Loucy (cell line): ENCODE measurements around the gene KDM4B.

Source experiments
- H2AFZ ChIP-seq: fragments of 200-600 bp; sonication (generic); 2 replicates; pipeline ENCODE4 v1.6.0; 2016; ENCODE audit warnings: antibody characterized with exemption, mild to moderate bottlenecking, low read length, moderate library complexity
- H3F3A ChIP-seq: fragments of 200-600 bp; 2 replicates; pipeline ENCODE4 v1.6.0; 2016; ENCODE audit warnings: antibody characterized with exemption, low read depth, mild to moderate bottlenecking
- H3K27me3 ChIP-seq: fragments of 200-600 bp; sonication (generic); 2 replicates; pipeline ENCODE4 v1.6.1; 2014; ENCODE audit warnings: low read length, mild to moderate bottlenecking; ENCODE audit not compliant: insufficient read depth, poor library complexity, severe bottlenecking
- H3K36me3 ChIP-seq: fragments of 200-600 bp; sonication (generic); 2 replicates; pipeline ENCODE4 v1.6.1; 2016; ENCODE audit warnings: low read length; ENCODE audit not compliant: insufficient read depth
- H3K4me1 ChIP-seq: fragments of 200-600 bp; sonication (generic); 2 replicates; pipeline ENCODE4 v1.5.1; 2014; ENCODE audit warnings: low read length, mild to moderate bottlenecking; ENCODE audit not compliant: insufficient read depth, poor library complexity, severe bottlenecking
- H3K4me2 ChIP-seq: fragments of 200-600 bp; sonication (generic); 2 replicates; pipeline ENCODE4 v1.6.0; 2014; ENCODE audit warnings: antibody characterized with exemption, low read length, low read depth, mild to moderate bottlenecking; ENCODE audit not compliant: poor library complexity, severe bottlenecking
- H3K4me3 ChIP-seq: fragments of 200-600 bp; sonication (generic); 2 replicates; pipeline ENCODE4 v1.5.1; 2014; ENCODE audit warnings: low read length, mild to moderate bottlenecking, mixed read lengths; ENCODE audit not compliant: poor library complexity, severe bottlenecking
- H3K79me2 ChIP-seq: fragments of 200-600 bp; sonication (generic); 2 replicates; pipeline ENCODE4 v1.6.1; 2014; ENCODE audit warnings: low read length; ENCODE audit not compliant: insufficient read depth
- H3K9ac ChIP-seq: fragments of 200-600 bp; sonication (generic); 2 replicates; pipeline ENCODE4 v1.6.0; 2014; ENCODE audit warnings: mild to moderate bottlenecking, low read depth, low read length, moderate library complexity; ENCODE audit not compliant: poor library complexity, severe bottlenecking
- H3K9me2 ChIP-seq: fragments of 200-600 bp; sonication (generic); replicated peaks from 2 replicates; pipeline ENCODE4 v1.6.1; 2016; ENCODE audit warnings: low read depth, low read length, mixed read lengths
- H3K9me3 ChIP-seq: fragments of 200-600 bp; sonication (generic); 2 replicates; pipeline ENCODE4 v1.6.1; 2014; ENCODE audit warnings: mild to moderate bottlenecking, antibody characterized with exemption, low read length, low read depth; ENCODE audit not compliant: insufficient read depth
- H4K20me1 ChIP-seq: fragments of 200-600 bp; sonication (generic); 2 replicates; pipeline ENCODE4 v1.6.0; 2014; ENCODE audit warnings: antibody characterized with exemption, low read length, mild to moderate bottlenecking; ENCODE audit not compliant: insufficient read depth, poor library complexity, severe bottlenecking
- EZH2phosphoT487 ChIP-seq: fragments of 200-600 bp; IDR thresholded peaks from 2 replicates; pipeline ENCODE4 v1.6.1; 2018; ENCODE audit warnings: antibody characterized with exemption, mild to moderate bottlenecking, moderate library complexity, borderline replicate concordance
- TF ChIP-seq, protein P1 (sequence below): fragments of 200-600 bp; sonication (generic); conservative IDR thresholded peaks from 2 replicates; pipeline ENCODE4 v1.5.1; 2014; ENCODE audit warnings: mild to moderate bottlenecking, antibody characterized with exemption, low read length

The KDM4B gene

DNA sequence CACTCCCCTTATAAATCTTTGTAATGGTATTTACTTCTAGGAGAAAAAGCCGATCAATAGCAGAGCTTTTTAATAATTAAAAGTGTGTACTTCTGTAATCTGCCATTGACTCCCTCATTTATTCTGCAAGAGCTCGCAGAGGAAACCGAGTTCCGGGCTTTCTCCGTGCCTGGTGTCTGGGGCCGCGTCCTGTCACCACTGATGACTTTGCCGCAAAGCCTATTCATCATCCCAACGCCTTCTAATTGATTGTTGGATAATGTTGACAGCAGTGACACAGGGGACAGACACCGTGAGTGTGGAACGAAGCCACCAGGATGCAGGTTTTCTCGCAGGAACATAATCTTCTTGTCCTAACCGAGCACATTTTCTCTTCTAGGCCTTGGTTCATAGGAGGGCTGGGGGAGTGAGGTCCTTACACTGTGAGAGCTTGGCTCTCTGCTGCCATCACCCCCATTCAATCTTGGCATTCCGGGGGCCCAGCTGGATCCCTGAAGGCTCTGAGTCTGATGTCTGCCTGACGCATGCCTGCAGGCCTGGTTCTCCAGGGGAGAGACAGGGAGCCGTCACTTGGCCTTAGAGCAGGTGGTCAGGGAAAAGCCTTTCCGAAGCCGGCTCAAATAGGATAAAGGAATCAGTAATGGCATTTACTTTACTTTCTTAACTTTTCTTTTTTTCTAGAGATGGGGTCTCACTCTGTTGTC lies 110.3 kb downstream of the KDM4B start:
- H3K79me2 ChIP-seq, result no peaks in the 10 kb centered on the region
- no peaks in the 10 kb centered on the region for H3K27me3 ChIP-seq
- H3K4me2 ChIP-seq, result no peak overlapping the region
- TF ChIP-seq, protein P1, sequence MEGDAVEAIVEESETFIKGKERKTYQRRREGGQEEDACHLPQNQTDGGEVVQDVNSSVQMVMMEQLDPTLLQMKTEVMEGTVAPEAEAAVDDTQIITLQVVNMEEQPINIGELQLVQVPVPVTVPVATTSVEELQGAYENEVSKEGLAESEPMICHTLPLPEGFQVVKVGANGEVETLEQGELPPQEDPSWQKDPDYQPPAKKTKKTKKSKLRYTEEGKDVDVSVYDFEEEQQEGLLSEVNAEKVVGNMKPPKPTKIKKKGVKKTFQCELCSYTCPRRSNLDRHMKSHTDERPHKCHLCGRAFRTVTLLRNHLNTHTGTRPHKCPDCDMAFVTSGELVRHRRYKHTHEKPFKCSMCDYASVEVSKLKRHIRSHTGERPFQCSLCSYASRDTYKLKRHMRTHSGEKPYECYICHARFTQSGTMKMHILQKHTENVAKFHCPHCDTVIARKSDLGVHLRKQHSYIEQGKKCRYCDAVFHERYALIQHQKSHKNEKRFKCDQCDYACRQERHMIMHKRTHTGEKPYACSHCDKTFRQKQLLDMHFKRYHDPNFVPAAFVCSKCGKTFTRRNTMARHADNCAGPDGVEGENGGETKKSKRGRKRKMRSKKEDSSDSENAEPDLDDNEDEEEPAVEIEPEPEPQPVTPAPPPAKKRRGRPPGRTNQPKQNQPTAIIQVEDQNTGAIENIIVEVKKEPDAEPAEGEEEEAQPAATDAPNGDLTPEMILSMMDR, result no peak
- TF ChIP-seq EZH2phosphoT487, result no peak
- H3K4me3 ChIP-seq, result no peak overlapping the region
- H3K9me3 ChIP-seq, result no peaks in the 10 kb centered on the region
- no peaks in the 10 kb centered on the region for H3K9me2 ChIP-seq
- peaks cover 13% of the 10 kb centered on the region for H3K4me1 ChIP-seq
- no peaks in the 10 kb centered on the region for H4K20me1 ChIP-seq
- H3K36me3 ChIP-seq, result peaks cover 73% of the 10 kb centered on the region; the same call in 1 of the 2 replicates
- no peaks in the 10 kb centered on the region for H3F3A ChIP-seq
- H2AFZ ChIP-seq, result no peak overlapping the region
- no peak overlapping the region for H3K9ac ChIP-seq

DNA sequence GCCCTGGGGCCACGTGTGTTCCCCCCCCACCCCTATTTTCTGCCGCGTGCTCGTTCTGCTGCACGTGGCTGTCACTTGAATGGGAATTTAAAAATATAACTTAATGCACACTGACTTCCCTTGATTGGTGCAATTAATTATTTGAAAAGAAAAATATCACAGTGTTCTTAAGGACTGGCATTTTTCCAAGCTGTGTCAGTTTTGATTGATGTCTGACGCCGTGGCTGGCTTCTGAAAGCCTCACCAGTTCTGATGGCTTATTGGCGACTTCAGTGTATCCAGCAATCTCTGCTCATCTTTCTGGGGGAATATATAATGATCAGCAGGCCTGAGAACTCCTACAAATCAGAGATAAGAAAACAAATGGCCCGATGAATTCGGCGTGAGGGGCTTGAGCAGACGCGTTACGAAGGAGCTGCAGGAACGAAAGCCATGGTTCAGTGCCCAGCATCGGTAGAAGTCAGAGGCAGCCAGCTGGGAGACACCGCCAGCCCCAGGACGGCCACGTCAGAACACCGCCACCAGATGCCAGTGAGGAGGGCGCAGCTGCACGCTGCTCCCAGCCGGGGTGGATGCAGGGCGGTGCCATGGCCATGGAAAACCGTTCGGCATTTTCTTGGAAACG lies 111.2 kb downstream of the KDM4B start:
- H3K9me3 ChIP-seq, result no peaks in the 10 kb centered on the region
- no peaks in the 10 kb centered on the region for H3K9me2 ChIP-seq
- no peaks in the 10 kb centered on the region for H3K79me2 ChIP-seq
- H3K4me1 ChIP-seq, result peaks cover 7% of the 10 kb centered on the region
- H3K4me2 ChIP-seq, result no peak overlapping the region
- no peak for TF ChIP-seq EZH2phosphoT487
- TF ChIP-seq, protein P1, result no peak
- H3F3A ChIP-seq, result no peaks in the 10 kb centered on the region
- no peak overlapping the region for H3K9ac ChIP-seq
- H2AFZ ChIP-seq, result no peak overlapping the region
- no peaks in the 10 kb centered on the region for H3K27me3 ChIP-seq
- no peak overlapping the region for H3K4me3 ChIP-seq
- peaks cover 76% of the 10 kb centered on the region; the same call in 1 of the 2 replicates for H3K36me3 ChIP-seq
- H4K20me1 ChIP-seq, result no peaks in the 10 kb centered on the region

DNA sequence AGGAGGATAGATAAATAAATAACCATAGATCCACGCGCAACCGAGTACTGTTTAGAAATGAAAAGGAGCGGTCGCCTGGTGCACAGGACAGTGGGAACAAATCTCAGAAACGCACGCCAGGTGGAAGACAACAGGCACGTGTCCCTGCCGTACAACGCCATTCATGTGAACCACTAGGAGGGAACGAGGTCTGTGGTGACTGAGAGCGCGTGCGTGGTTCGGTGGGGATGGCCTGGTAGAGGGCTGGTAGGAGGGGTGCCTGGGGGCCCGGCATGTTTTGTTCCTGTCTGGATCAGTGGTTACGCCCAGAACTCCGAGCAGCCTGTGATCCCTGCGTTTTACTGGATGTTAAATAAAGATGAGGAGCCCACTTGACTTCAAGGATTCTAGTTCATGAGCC lies 111.9 kb downstream of the KDM4B start:
- no peaks in the 10 kb centered on the region for H4K20me1 ChIP-seq
- peaks cover 78% of the 10 kb centered on the region; the same call in 1 of the 2 replicates for H3K36me3 ChIP-seq
- TF ChIP-seq, protein P1, result no peak
- TF ChIP-seq EZH2phosphoT487, result no peak
- no peak overlapping the region for H3K9ac ChIP-seq
- no peaks in the 10 kb centered on the region for H3F3A ChIP-seq
- H3K27me3 ChIP-seq, result no peaks in the 10 kb centered on the region
- H3K79me2 ChIP-seq, result no peaks in the 10 kb centered on the region
- peaks cover 1% of the 10 kb centered on the region for H3K4me1 ChIP-seq
- H2AFZ ChIP-seq, result no peak overlapping the region
- no peaks in the 10 kb centered on the region for H3K9me2 ChIP-seq
- no peak overlapping the region for H3K4me3 ChIP-seq
- no peaks in the 10 kb centered on the region for H3K9me3 ChIP-seq
- no peak overlapping the region for H3K4me2 ChIP-seq
